Measurements from ENCODE around the gene MCOLN1. TPM values are rescaled to one million over a fixed set of nuclear protein-coding genes. Genes with fewer than 3 reads are reported as not detected.
"Not testable (repeated sequence)": the region's sequence is repeated elsewhere in the genome, so short reads cannot be mapped to it uniquely, and the experiment has no call there.

MCOLN1 gene
- polyA plus RNA-seq, 1 experiment, result 12.8 TPM

DNA sequence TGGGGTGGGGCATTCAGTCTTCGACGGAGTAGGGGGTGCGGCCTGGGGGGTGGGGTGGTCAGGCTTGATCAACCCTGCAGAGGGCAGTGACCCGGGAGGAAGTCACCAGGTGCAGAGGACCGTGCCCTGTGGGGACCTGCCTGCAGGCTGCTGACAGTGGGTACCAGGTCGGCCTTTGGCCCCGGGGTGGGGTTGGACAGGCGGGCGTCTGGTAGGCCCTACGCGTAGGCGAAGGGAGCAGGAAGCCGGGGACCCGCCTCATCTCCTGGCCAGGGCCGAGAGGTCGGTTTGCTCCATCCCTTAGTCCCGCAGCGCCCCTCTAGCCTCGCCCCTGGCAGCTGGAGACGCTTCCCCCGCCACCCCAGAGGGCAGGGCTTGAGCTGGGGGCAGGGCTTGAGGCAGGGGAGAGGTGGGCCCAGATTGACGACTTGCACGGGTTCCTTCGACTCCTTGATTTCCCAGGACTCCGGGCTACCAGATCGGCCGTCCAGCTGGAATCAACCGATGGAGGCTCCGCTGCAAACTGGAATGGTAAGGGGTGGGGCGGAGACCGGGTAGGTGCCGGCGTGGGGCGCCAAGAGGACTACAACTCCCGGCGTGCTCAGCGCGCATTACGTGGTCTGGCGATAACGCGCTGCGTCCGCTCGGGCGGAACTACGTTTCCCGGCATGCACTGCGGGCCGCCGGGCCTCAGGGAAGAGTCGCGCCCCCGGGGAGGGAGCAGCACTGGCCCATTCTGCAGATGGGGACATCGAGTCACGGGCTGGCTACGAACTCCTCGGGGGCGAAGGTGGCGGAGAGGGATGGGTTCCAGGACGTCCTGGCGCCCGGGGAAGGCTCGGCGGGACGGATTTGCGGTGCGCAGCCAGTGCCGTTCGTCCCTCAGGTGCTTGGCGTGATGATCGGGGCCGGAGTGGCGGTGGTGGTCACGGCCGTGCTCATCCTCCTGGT, 12.9 kb downstream of the MCOLN1 start, which contains the start of gene PNPLA6:
Gene PNPLA6, plus strand, starts transcription at position 671 of the 951 bp plus-strand sequence. Its CDS starts 72 bp downstream, at position 743.
- ChIA-PET CTCF (interaction anchor here (0.6 to 1.2 kb wide), 3 partner anchors 181 to 194 kb away, joined by 3 to 9 read pairs (median 4); no protein-coding TSS in a partner anchor), POLR2A (interaction anchor here (0.5 to 2.4 kb wide), 5 partner anchors 14 to 1551 kb away, joined by 3 to 9 read pairs (median 3); partner anchors contain the start of genes MCOLN1, PET100 and XAB2)
- peak within 1 kb of the TSS; percentile 83 for H3K27ac ChIP-seq (ENCODE audit: low read depth, low read length)
- TF ChIP-seq, protein P1, sequence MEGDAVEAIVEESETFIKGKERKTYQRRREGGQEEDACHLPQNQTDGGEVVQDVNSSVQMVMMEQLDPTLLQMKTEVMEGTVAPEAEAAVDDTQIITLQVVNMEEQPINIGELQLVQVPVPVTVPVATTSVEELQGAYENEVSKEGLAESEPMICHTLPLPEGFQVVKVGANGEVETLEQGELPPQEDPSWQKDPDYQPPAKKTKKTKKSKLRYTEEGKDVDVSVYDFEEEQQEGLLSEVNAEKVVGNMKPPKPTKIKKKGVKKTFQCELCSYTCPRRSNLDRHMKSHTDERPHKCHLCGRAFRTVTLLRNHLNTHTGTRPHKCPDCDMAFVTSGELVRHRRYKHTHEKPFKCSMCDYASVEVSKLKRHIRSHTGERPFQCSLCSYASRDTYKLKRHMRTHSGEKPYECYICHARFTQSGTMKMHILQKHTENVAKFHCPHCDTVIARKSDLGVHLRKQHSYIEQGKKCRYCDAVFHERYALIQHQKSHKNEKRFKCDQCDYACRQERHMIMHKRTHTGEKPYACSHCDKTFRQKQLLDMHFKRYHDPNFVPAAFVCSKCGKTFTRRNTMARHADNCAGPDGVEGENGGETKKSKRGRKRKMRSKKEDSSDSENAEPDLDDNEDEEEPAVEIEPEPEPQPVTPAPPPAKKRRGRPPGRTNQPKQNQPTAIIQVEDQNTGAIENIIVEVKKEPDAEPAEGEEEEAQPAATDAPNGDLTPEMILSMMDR (IDR thresholded peaks at IDR 0.05; ENCODE audit: low read depth, low read length), result no peak
- H3K4me3 ChIP-seq (ENCODE audit: low read depth, low read length), result peak within 1 kb of the TSS; percentile 99
- H3K27me3 ChIP-seq (ENCODE audit: control insufficient read depth, insufficient read depth, low read length), result no peaks in the 10 kb centered on the region
- DNase-seq (ENCODE audit: low read depth, low spot score), result peak; percentile 85
- peaks cover 5% of the 10 kb centered on the region; the same call in 1 of the 2 replicates for H3K9me3 ChIP-seq (ENCODE audit: control insufficient read depth, insufficient read depth, low read length)

DNA sequence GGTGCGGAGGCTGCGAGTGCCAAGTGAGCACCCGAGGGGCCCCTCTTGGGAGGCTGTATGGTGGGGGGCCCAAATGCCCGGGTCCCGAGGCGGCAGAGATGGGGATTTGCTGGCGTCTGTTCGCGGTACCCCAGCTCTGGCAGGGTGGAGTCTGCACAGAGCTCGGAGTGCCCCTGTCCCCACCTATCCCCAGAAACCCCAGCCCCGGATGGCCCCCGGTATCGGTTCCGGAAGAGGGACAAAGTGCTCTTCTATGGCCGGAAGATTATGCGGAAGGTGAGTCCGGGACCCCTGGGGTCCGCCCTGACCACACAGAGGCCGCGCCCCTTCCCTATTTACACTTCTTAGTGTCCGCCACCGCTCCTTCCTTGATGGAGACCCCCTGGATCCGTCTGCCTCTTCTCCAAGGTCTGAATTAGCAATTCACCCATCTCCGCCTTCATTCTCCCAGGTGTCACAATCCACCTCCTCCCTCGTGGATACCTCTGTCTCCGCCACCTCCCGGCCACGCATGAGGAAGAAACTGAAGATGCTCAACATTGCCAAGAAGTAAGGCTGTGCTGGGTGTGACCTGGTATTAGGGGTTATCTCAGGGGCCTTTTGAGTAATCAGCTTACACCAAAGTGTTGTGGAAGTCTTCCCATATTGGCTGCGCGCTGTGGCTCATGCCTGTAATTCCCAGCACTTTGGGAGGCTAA, 13.7 kb downstream of the MCOLN1 start:
- ChIA-PET POLR2A (interaction anchor here (0.6 to 2.4 kb wide), 2 partner anchors 14 to 1552 kb away, joined by 3 to 9 read pairs; partner anchors contain the start of gene MCOLN1), CTCF (interaction anchor here (0.7 kb wide), 1 partner anchor 182 kb away, joined by 3 read pairs; no protein-coding TSS in a partner anchor)
- DNase-seq (ENCODE audit: low read depth, low spot score), result no peak
- Histone ChIP-seq H3K27ac (ENCODE audit: low read depth, low read length) (no peak overlapping the region), H3K4me3 (ENCODE audit: low read depth, low read length) (peak overlapping the region; percentile 99), H3K9me3 (ENCODE audit: control insufficient read depth, insufficient read depth, low read length) (peaks cover 12% of the 10 kb centered on the region; the same call in 1 of the 2 replicates), H3K27me3 (ENCODE audit: control insufficient read depth, insufficient read depth, low read length) (no peaks in the 10 kb centered on the region)
- TF ChIP-seq, protein P1 (IDR thresholded peaks at IDR 0.05; ENCODE audit: low read depth, low read length), result no peak

DNA sequence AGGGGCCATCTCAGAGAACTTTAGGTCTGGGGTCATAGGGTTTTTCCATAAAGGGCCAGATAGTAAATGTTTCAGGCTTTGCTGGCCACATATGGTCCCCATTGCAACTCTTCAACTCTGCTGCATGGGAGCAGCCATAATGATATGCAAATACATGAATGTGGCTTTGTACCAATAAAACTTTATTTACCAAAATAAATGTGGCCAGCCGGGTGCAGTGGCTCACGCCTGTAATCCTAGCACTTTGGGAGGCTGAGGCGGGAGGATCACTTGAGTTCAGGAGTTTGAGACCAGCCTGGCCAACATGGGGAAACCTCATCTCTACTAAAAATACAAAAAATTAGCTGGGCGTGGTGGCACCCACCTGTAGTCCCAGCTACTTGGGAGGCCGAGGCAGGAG, 16.6 kb downstream of the MCOLN1 start:
- H3K27me3 ChIP-seq (ENCODE audit: control insufficient read depth, insufficient read depth, low read length); H3K27ac ChIP-seq (ENCODE audit: low read depth, low read length); H3K4me3 ChIP-seq (ENCODE audit: low read depth, low read length); DNase-seq (ENCODE audit: low read depth, low spot score): not testable (repeated sequence)
- peaks cover 17% of the 10 kb centered on the region; the same call in 1 of the 2 replicates for H3K9me3 ChIP-seq (ENCODE audit: control insufficient read depth, insufficient read depth, low read length)
- CTCF ChIA-PET, result interaction anchor here (0.8 to 2.2 kb wide), 2 partner anchors 30 to 185 kb away, joined by 3 to 4 read pairs; no protein-coding TSS in a partner anchor
- POLR2A ChIA-PET, result interaction anchor here (1.0 kb wide), 1 partner anchor 23 kb away, joined by 3 read pairs; the partner anchor contains the start of gene ZNF358

DNA sequence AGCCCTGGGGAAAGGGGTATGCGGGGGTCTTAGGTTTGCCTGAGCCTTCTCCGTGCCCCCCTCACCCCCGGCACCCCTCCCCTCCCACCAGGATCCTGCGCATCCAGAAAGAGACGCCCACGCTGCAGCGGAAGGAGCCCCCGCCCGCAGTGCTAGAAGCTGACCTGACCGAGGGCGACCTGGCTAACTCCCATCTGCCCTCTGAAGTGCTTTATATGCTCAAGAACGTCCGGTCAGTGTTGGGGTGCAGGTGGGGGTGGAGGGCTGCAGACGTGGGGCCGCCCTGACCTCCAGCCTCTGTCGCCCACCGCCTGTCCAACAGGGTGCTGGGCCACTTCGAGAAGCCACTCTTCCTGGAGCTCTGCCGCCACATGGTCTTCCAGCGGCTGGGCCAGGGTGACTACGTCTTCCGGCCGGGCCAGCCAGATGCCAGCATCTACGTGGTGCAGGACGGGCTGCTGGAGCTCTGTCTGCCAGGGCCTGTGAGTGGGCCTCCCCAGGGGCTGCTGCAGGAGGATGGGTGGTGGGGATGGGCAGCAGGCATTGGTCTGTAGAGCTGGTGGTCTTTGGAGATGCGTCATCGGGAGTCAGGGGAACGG, 17.5 kb downstream of the MCOLN1 start:
- ChIA-PET CTCF (interaction anchor here (0.6 kb wide), 1 partner anchor 610 kb away, joined by 5 read pairs; no protein-coding TSS in a partner anchor), POLR2A (no interaction called here)

More for the DNA sequence above, 17.5 kb downstream of the MCOLN1 start:
- TF ChIP-seq, protein P1 (IDR thresholded peaks at IDR 0.05; ENCODE audit: low read depth, low read length), result no peak
- H3K27me3 ChIP-seq (ENCODE audit: control insufficient read depth, insufficient read depth, low read length), result no peaks in the 10 kb centered on the region
- no peak overlapping the region for H3K4me3 ChIP-seq (ENCODE audit: low read depth, low read length)
- no peak overlapping the region for H3K27ac ChIP-seq (ENCODE audit: low read depth, low read length)
- peaks cover 17% of the 10 kb centered on the region; the same call in 1 of the 2 replicates for H3K9me3 ChIP-seq (ENCODE audit: control insufficient read depth, insufficient read depth, low read length)
- DNase-seq (ENCODE audit: low read depth, low spot score), result no peak
